GM12872 (cell line): Measurements from ENCODE around the gene SRGAP1.

Experiments
- CTCF ChIP-seq: IDR thresholded peaks from 3 replicates; pipeline ENCODE4 v1.5.1; 2011; ENCODE audit warnings: low read depth, mild to moderate bottlenecking, low read length, moderate library complexity; ENCODE audit not compliant: insufficient read depth

Gene SRGAP1

GRCh38 chr12:63955831-63956666, 111.5 kb downstream of the SRGAP1 start:
- TF ChIP-seq CTCF: no peak

GRCh38 chr12:63957496-63957895, 113.0 kb downstream of the SRGAP1 start:
- TF ChIP-seq CTCF: no peak

- no peak for TF ChIP-seq CTCF
These were observed 114.5 kb downstream of the SRGAP1 start for GRCh38 chr12:63958876-63959580.

GRCh38 chr12:63961048-63961447, 116.5 kb downstream of the SRGAP1 start:
- TF ChIP-seq CTCF: no peak

- TF ChIP-seq CTCF: no peak
These were observed 117.0 kb downstream of the SRGAP1 start for GRCh38 chr12:63961543-63961942.

- TF ChIP-seq CTCF: no peak
These were observed 119.4 kb downstream of the SRGAP1 start for GRCh38 chr12:63963868-63964267.

- TF ChIP-seq CTCF: no peak
These were observed 119.8 kb downstream of the SRGAP1 start for GRCh38 chr12:63964301-63964700.
